ENCODE measurements around the gene BID. TPM values are rescaled to one million over a fixed set of nuclear protein-coding genes. Genes with fewer than 3 reads are reported as not detected.

Gene BID
- polyA plus RNA-seq, 1 donor from 2014 or later: 88.6 TPM

GRCh38 chr22:17820879-17821439, 46.7 kb upstream of the BID start:
- H3F3A ChIP-seq (ENCODE audit: insufficient read depth, low read length, poor library complexity, severe bottlenecking): no peaks in the 10 kb centered on the region
- H2AFZ ChIP-seq (ENCODE audit: low read depth, low read length): no peak overlapping the region
- no peaks in the 10 kb centered on the region for H3K79me2 ChIP-seq (replicated peaks; ENCODE audit: insufficient read depth, low read length)
- no peak overlapping the region for H3K4me3 ChIP-seq (ENCODE audit: low read length)
- no peaks in the 10 kb centered on the region for H4K20me1 ChIP-seq (ENCODE audit: insufficient read depth)
- no peak overlapping the region for H3K27ac ChIP-seq (ENCODE audit: low read length)
- no peak overlapping the region for H3K4me2 ChIP-seq (ENCODE audit: low read length)
- no peaks in the 10 kb centered on the region for H3K27me3 ChIP-seq (ENCODE audit: insufficient read depth, low read depth, low read length)
- no peaks in the 10 kb centered on the region for H3K36me3 ChIP-seq (ENCODE audit: insufficient read depth, low read length)
- H3K9ac ChIP-seq (ENCODE audit: low read length): no peak overlapping the region
- H3K9me3 ChIP-seq (ENCODE audit: low read length): no peaks in the 10 kb centered on the region
- no peaks in the 10 kb centered on the region for H3K9me2 ChIP-seq (ENCODE audit: insufficient read depth, low read length)
- TF ChIP-seq EP300 (conservative IDR thresholded peaks at IDR 0.05; ENCODE audit: poor library complexity, severe bottlenecking) (no peak), SMC3 (conservative IDR thresholded peaks at IDR 0.05; ENCODE audit: poor library complexity) (no peak), MXI1 (conservative IDR thresholded peaks at IDR 0.05; ENCODE audit: poor library complexity, severe bottlenecking) (no peak), EZH2 (IDR thresholded peaks at IDR 0.05; ENCODE audit: borderline replicate concordance, insufficient read depth, low read length, poor library complexity, severe bottlenecking) (no peak), TAF1 (IDR thresholded peaks at IDR 0.05; ENCODE audit: low read depth) (no peak), POLR2AphosphoS5 (IDR thresholded peaks at IDR 0.05) (no peak), RAD21 (conservative IDR thresholded peaks at IDR 0.05) (no peak)
- TF ChIP-seq, protein P1, sequence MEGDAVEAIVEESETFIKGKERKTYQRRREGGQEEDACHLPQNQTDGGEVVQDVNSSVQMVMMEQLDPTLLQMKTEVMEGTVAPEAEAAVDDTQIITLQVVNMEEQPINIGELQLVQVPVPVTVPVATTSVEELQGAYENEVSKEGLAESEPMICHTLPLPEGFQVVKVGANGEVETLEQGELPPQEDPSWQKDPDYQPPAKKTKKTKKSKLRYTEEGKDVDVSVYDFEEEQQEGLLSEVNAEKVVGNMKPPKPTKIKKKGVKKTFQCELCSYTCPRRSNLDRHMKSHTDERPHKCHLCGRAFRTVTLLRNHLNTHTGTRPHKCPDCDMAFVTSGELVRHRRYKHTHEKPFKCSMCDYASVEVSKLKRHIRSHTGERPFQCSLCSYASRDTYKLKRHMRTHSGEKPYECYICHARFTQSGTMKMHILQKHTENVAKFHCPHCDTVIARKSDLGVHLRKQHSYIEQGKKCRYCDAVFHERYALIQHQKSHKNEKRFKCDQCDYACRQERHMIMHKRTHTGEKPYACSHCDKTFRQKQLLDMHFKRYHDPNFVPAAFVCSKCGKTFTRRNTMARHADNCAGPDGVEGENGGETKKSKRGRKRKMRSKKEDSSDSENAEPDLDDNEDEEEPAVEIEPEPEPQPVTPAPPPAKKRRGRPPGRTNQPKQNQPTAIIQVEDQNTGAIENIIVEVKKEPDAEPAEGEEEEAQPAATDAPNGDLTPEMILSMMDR (IDR thresholded peaks at IDR 0.05; ENCODE audit: poor library complexity, severe bottlenecking): no peak
- TF ChIP-seq, protein P2, sequence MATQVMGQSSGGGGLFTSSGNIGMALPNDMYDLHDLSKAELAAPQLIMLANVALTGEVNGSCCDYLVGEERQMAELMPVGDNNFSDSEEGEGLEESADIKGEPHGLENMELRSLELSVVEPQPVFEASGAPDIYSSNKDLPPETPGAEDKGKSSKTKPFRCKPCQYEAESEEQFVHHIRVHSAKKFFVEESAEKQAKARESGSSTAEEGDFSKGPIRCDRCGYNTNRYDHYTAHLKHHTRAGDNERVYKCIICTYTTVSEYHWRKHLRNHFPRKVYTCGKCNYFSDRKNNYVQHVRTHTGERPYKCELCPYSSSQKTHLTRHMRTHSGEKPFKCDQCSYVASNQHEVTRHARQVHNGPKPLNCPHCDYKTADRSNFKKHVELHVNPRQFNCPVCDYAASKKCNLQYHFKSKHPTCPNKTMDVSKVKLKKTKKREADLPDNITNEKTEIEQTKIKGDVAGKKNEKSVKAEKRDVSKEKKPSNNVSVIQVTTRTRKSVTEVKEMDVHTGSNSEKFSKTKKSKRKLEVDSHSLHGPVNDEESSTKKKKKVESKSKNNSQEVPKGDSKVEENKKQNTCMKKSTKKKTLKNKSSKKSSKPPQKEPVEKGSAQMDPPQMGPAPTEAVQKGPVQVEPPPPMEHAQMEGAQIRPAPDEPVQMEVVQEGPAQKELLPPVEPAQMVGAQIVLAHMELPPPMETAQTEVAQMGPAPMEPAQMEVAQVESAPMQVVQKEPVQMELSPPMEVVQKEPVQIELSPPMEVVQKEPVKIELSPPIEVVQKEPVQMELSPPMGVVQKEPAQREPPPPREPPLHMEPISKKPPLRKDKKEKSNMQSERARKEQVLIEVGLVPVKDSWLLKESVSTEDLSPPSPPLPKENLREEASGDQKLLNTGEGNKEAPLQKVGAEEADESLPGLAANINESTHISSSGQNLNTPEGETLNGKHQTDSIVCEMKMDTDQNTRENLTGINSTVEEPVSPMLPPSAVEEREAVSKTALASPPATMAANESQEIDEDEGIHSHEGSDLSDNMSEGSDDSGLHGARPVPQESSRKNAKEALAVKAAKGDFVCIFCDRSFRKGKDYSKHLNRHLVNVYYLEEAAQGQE (IDR thresholded peaks at IDR 0.05; ENCODE audit: borderline replicate concordance): no peak

DNA sequence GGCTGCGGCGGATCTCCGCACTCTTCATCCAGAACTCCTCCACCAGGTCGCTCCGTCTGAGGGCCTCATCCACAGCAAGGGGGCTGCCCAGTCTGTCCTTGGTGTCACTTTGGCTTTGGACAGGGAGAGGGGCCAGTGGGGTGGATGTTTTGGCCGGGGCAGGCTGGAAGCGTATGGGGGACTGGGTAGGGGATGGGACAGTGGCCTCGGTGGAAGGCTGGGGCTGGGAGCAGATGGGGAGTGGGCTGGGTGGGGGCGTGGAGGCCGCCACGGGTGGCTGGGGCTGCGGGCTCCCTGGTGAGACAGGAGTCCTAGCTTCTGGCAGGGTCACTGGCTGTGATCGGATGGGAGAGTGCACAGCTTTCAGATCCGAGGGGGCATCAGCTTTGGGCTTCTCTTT, 44.4 kb upstream of the BID start:
- Histone ChIP-seq H3K36me3 (ENCODE audit: insufficient read depth, low read length) (no peaks in the 10 kb centered on the region), H3K9ac (ENCODE audit: low read length) (no peak overlapping the region), H3K79me2 (replicated peaks; ENCODE audit: insufficient read depth, low read length) (no peaks in the 10 kb centered on the region), H3K27me3 (ENCODE audit: insufficient read depth, low read depth, low read length) (no peaks in the 10 kb centered on the region), H4K20me1 (ENCODE audit: insufficient read depth) (no peaks in the 10 kb centered on the region), H3F3A (ENCODE audit: insufficient read depth, low read length, poor library complexity, severe bottlenecking) (no peaks in the 10 kb centered on the region), H2AFZ (ENCODE audit: low read depth, low read length) (no peak overlapping the region), H3K9me2 (ENCODE audit: insufficient read depth, low read length) (no peaks in the 10 kb centered on the region), H3K27ac (ENCODE audit: low read length) (no peak overlapping the region), H3K4me2 (ENCODE audit: low read length) (no peak overlapping the region), H3K9me3 (ENCODE audit: low read length) (no peaks in the 10 kb centered on the region), H3K4me3 (ENCODE audit: low read length) (no peak overlapping the region)
- TF ChIP-seq, protein P1 (IDR thresholded peaks at IDR 0.05; ENCODE audit: poor library complexity, severe bottlenecking): no peak
- no peak for TF ChIP-seq TAF1 (IDR thresholded peaks at IDR 0.05; ENCODE audit: low read depth)
- no peak for TF ChIP-seq EP300 (conservative IDR thresholded peaks at IDR 0.05; ENCODE audit: poor library complexity, severe bottlenecking)
- no peak for TF ChIP-seq POLR2AphosphoS5 (IDR thresholded peaks at IDR 0.05)
- no peak for TF ChIP-seq EZH2 (IDR thresholded peaks at IDR 0.05; ENCODE audit: borderline replicate concordance, insufficient read depth, low read length, poor library complexity, severe bottlenecking)
- no peak for TF ChIP-seq RAD21 (conservative IDR thresholded peaks at IDR 0.05)
- TF ChIP-seq SMC3 (conservative IDR thresholded peaks at IDR 0.05; ENCODE audit: poor library complexity): no peak
- TF ChIP-seq, protein P2 (IDR thresholded peaks at IDR 0.05; ENCODE audit: borderline replicate concordance): no peak
- no peak for TF ChIP-seq MXI1 (conservative IDR thresholded peaks at IDR 0.05; ENCODE audit: poor library complexity, severe bottlenecking)

Measured in neural cell (in vitro differentiated cells).